ENCODE measurements around the gene CASP1.
A peak's percentile ranks its signal among the peaks of the same experiment; 100 is the strongest.

DNA sequence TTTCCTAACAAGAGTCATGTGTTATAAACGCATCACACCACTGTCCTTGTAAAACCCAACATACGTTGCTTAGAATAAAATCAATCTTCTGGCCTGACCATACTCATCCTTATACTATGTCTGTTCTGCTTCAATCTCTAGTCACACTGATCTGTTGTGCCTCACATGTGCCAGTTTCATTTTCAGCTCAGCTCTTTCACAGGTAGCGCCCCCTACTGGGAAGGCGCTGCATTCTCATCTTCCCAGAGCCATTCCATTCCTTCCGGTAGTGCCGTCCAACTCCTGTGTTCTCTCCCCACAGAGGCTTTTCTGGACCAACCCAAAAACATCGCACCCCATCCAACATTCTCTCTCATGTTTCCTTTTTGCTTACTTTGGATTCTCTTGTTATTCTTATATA lies 34.1 kb downstream of the CASP1 start:
- TF ChIP-seq, protein P1, sequence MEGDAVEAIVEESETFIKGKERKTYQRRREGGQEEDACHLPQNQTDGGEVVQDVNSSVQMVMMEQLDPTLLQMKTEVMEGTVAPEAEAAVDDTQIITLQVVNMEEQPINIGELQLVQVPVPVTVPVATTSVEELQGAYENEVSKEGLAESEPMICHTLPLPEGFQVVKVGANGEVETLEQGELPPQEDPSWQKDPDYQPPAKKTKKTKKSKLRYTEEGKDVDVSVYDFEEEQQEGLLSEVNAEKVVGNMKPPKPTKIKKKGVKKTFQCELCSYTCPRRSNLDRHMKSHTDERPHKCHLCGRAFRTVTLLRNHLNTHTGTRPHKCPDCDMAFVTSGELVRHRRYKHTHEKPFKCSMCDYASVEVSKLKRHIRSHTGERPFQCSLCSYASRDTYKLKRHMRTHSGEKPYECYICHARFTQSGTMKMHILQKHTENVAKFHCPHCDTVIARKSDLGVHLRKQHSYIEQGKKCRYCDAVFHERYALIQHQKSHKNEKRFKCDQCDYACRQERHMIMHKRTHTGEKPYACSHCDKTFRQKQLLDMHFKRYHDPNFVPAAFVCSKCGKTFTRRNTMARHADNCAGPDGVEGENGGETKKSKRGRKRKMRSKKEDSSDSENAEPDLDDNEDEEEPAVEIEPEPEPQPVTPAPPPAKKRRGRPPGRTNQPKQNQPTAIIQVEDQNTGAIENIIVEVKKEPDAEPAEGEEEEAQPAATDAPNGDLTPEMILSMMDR (IDR thresholded peaks at IDR 0.05): peak; percentile 86
- TF ChIP-seq, protein P2, sequence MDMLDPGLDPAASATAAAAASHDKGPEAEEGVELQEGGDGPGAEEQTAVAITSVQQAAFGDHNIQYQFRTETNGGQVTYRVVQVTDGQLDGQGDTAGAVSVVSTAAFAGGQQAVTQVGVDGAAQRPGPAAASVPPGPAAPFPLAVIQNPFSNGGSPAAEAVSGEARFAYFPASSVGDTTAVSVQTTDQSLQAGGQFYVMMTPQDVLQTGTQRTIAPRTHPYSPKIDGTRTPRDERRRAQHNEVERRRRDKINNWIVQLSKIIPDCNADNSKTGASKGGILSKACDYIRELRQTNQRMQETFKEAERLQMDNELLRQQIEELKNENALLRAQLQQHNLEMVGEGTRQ (CRISPR knock-in tag; IDR thresholded peaks at IDR 0.05): no peak
- TF ChIP-seq, protein P3, sequence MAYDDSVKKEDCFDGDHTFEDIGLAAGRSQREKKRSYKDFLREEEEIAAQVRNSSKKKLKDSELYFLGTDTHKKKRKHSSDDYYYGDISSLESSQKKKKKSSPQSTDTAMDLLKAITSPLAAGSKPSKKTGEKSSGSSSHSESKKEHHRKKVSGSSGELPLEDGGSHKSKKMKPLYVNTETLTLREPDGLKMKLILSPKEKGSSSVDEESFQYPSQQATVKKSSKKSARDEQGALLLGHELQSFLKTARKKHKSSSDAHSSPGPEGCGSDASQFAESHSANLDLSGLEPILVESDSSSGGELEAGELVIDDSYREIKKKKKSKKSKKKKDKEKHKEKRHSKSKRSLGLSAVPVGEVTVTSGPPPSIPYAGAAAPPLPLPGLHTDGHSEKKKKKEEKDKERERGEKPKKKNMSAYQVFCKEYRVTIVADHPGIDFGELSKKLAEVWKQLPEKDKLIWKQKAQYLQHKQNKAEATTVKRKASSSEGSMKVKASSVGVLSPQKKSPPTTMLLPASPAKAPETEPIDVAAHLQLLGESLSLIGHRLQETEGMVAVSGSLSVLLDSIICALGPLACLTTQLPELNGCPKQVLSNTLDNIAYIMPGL (CRISPR knock-in tag; IDR thresholded peaks at IDR 0.05): no peak
- TF ChIP-seq SP1 (CRISPR knock-in tag; conservative IDR thresholded peaks at IDR 0.05): no peak
- TF ChIP-seq TEAD1 (CRISPR knock-in tag; IDR thresholded peaks at IDR 0.05): no peak
- TF ChIP-seq TP53 (CRISPR knock-in tag; IDR thresholded peaks at IDR 0.05): no peak
- no peak for TF ChIP-seq NFATC4 (CRISPR knock-in tag; IDR thresholded peaks at IDR 0.05)
- TF ChIP-seq KAT7 (CRISPR knock-in tag; IDR thresholded peaks at IDR 0.05; ENCODE audit: borderline replicate concordance): no peak
